ENCODE data around the gene KCNQ1. TPM values are rescaled to one million over a fixed set of nuclear protein-coding genes. Genes with fewer than 3 reads are reported as not detected.

Gene KCNQ1
- total and polyA plus RNA-seq, 2 donors (not counting 1 experiment from before 2014, with no cell fraction given): 21.5 to 28.8 TPM

- ChIA-PET CTCF (no interaction called here), POLR2A (no interaction called here)
- Mint-ChIP-seq H3K4me3 (no peak overlapping the region), H3K9me3 (ENCODE audit: insufficient read depth) (peaks cover 5% of the 10 kb centered on the region), H3K27me3 (no peaks in the 10 kb centered on the region), H3K27ac (no peak overlapping the region), H3K4me1 (no peaks in the 10 kb centered on the region)
- Histone ChIP-seq H3K9ac (ENCODE audit: low read length) (no peak overlapping the region), H3K27ac (ENCODE audit: low read length in 2 of 2) (no peak overlapping the region), H3K4me3 (ENCODE audit: control extremely low read depth in 1 of 5, extremely low read depth in 1 of 5, insufficient read depth in 1 of 5, low read depth in 2 of 5, low read length in 4 of 5) (no peak overlapping the region), H3K36me3 (replicated peaks in 1 of 2; ENCODE audit: control extremely low read depth in 1 of 2, control insufficient read depth in 1 of 2, extremely low read depth in 1 of 2, insufficient read depth in 2 of 2, low read length in 1 of 2) (no peaks in the 10 kb centered on the region), H3K4me1 (ENCODE audit: control insufficient read depth in 2 of 2, insufficient read depth in 2 of 2, low read length in 2 of 2) (no peaks in the 10 kb centered on the region), H3K79me2 (ENCODE audit: control insufficient read depth, insufficient read depth, low read length) (no peaks in the 10 kb centered on the region), H3K9me3 (ENCODE audit: control extremely low read depth in 1 of 3, control insufficient read depth in 2 of 3, insufficient read depth in 1 of 3, low read length in 2 of 3) (peaks cover 0 to 8% (median 0%) of the 10 kb centered on the region in 3 donors), H2AFZ (ENCODE audit: insufficient read depth, low read depth, low read length, poor library complexity, severe bottlenecking) (no peak overlapping the region), H3K27me3 (replicated peaks in 1 of 4; ENCODE audit: control extremely low read depth in 1 of 4, control insufficient read depth in 3 of 4, insufficient read depth in 4 of 4, low read length in 3 of 4) (no peaks in the 10 kb centered on the region), H4K20me1 (ENCODE audit: control insufficient read depth, insufficient read depth, low read length, poor library complexity, severe bottlenecking) (no peaks in the 10 kb centered on the region), H3K4me2 (replicated peaks; ENCODE audit: low read depth, low read length, poor library complexity, severe bottlenecking) (no peak overlapping the region)
- intact Hi-C loops (cut with micrococcal nuclease): no loop called here
- no peak for ATAC-seq (ENCODE audit: low read depth)
- TF ChIP-seq, protein P1, sequence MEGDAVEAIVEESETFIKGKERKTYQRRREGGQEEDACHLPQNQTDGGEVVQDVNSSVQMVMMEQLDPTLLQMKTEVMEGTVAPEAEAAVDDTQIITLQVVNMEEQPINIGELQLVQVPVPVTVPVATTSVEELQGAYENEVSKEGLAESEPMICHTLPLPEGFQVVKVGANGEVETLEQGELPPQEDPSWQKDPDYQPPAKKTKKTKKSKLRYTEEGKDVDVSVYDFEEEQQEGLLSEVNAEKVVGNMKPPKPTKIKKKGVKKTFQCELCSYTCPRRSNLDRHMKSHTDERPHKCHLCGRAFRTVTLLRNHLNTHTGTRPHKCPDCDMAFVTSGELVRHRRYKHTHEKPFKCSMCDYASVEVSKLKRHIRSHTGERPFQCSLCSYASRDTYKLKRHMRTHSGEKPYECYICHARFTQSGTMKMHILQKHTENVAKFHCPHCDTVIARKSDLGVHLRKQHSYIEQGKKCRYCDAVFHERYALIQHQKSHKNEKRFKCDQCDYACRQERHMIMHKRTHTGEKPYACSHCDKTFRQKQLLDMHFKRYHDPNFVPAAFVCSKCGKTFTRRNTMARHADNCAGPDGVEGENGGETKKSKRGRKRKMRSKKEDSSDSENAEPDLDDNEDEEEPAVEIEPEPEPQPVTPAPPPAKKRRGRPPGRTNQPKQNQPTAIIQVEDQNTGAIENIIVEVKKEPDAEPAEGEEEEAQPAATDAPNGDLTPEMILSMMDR (IDR thresholded peaks at IDR 0.05): no peak
- no peak for TF ChIP-seq EZH2 (IDR thresholded peaks at IDR 0.05; ENCODE audit: borderline replicate concordance, insufficient read depth, low read depth, low read length, poor library complexity, severe bottlenecking)
- 91% methylated on average over 18 of the region's 19 CpGs for WGBS (ENCODE audit: insufficient coverage)
- no peak for DNase-seq
Measured at GRCh38 chr11:2804701-2805387, 360.0 kb downstream of the KCNQ1 start.

- WGBS (ENCODE audit: insufficient coverage): 93% methylated on average over 15 of the region's 20 CpGs
- H3K27me3 ChIP-seq (replicated peaks in 1 of 4; ENCODE audit: control extremely low read depth in 1 of 4, control insufficient read depth in 3 of 4, insufficient read depth in 4 of 4, low read length in 3 of 4): no peaks in the 10 kb centered on the region
- Mint-ChIP-seq H3K27ac (no peak overlapping the region), H3K4me3 (no peak overlapping the region), H3K4me1 (no peaks in the 10 kb centered on the region), H3K27me3 (no peaks in the 10 kb centered on the region), H3K9me3 (ENCODE audit: insufficient read depth) (peaks cover 5% of the 10 kb centered on the region)
- H2AFZ ChIP-seq (ENCODE audit: insufficient read depth, low read depth, low read length, poor library complexity, severe bottlenecking): no peak overlapping the region
- no peak overlapping the region for H3K4me2 ChIP-seq (replicated peaks; ENCODE audit: low read depth, low read length, poor library complexity, severe bottlenecking)
- ATAC-seq (ENCODE audit: low read depth) (no peak), DNase-seq (no peak)
- intact Hi-C loops (cut with micrococcal nuclease): no loop called here
- H3K4me1 ChIP-seq (ENCODE audit: control insufficient read depth in 2 of 2, insufficient read depth in 2 of 2, low read length in 2 of 2): no peaks in the 10 kb centered on the region
- H3K4me3 ChIP-seq (ENCODE audit: control extremely low read depth in 1 of 5, extremely low read depth in 1 of 5, insufficient read depth in 1 of 5, low read depth in 2 of 5, low read length in 4 of 5): no peak overlapping the region
- no peaks in the 10 kb centered on the region for H3K36me3 ChIP-seq (replicated peaks in 1 of 2; ENCODE audit: control extremely low read depth in 1 of 2, control insufficient read depth in 1 of 2, extremely low read depth in 1 of 2, insufficient read depth in 2 of 2, low read length in 1 of 2)
- CTCF ChIA-PET: no interaction called here
- H3K9me3 ChIP-seq (ENCODE audit: control extremely low read depth in 1 of 3, control insufficient read depth in 2 of 3, insufficient read depth in 1 of 3, low read length in 2 of 3): peaks cover 0 to 5% (median 0%) of the 10 kb centered on the region in 3 donors
- no peak overlapping the region for H3K27ac ChIP-seq (ENCODE audit: low read length in 2 of 2)
- no peak overlapping the region for H3K9ac ChIP-seq (ENCODE audit: low read length)
- TF ChIP-seq, protein P1 (IDR thresholded peaks at IDR 0.05): no peak
- TF ChIP-seq EZH2 (IDR thresholded peaks at IDR 0.05; ENCODE audit: borderline replicate concordance, insufficient read depth, low read depth, low read length, poor library complexity, severe bottlenecking): no peak
- H4K20me1 ChIP-seq (ENCODE audit: control insufficient read depth, insufficient read depth, low read length, poor library complexity, severe bottlenecking): no peaks in the 10 kb centered on the region
- POLR2A ChIA-PET: no interaction called here
- H3K79me2 ChIP-seq (ENCODE audit: control insufficient read depth, insufficient read depth, low read length): no peaks in the 10 kb centered on the region
Measured at GRCh38 chr11:2805388-2806056, 360.7 kb downstream of the KCNQ1 start.

All from B cell (primary cell).